ENCODE results near the gene PARP8. TPM values are rescaled to one million over a fixed set of nuclear protein-coding genes. Genes with fewer than 3 reads are reported as not detected.
"Not testable (repeated sequence)": the region's sequence is repeated elsewhere in the genome, so short reads cannot be mapped to it uniquely, and the experiment has no call there.

Gene PARP8, protein sequence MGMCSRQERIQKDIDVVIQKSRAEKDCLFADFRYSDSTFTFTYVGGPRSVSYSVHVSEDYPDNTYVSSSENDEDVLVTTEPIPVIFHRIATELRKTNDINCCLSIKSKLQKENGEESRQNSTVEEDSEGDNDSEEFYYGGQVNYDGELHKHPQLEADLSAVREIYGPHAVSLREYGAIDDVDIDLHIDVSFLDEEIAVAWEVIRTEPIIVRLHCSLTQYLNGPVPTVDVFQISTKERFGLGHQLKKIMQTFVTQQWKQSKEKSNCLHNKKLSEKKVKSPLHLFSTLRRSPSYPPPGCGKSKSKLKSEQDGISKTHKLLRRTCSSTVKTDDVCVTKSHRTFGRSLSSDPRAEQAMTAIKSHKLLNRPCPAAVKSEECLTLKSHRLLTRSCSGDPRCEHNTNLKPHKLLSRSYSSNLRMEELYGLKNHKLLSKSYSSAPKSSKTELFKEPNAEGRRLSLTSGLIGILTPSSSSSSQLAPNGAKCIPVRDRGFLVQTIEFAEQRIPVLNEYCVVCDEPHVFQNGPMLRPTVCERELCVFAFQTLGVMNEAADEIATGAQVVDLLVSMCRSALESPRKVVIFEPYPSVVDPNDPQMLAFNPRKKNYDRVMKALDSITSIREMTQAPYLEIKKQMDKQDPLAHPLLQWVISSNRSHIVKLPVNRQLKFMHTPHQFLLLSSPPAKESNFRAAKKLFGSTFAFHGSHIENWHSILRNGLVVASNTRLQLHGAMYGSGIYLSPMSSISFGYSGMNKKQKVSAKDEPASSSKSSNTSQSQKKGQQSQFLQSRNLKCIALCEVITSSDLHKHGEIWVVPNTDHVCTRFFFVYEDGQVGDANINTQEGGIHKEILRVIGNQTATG
- total RNA-seq, result 10 to 100 TPM; 12.0 to 34.7 (median 25.3) TPM

GRCh38 chr5:50666261-50667022 lies at the start of gene PARP8:
Gene PARP8, plus strand, starts transcription at chr5:50666637. Its CDS starts 459 bp downstream, at chr5:50667096.
- H3K27ac ChIP-seq, result peak within 1 kb of the TSS; percentile 94 to 99 (median 96)
- H3K27me3 ChIP-seq, result no peaks in the 10 kb centered on the region
- H3K4me1 ChIP-seq, result peaks cover 0 to 9% (median 2%) of the 10 kb centered on the region in 4 donors
- no peaks in the 10 kb centered on the region for H3K36me3 ChIP-seq
- DNase-seq, result peak; percentile 72 to 80 (median 75)
- no peak for TF ChIP-seq POLR2A (IDR thresholded peaks at IDR 0.05)
- TF ChIP-seq, protein P1, sequence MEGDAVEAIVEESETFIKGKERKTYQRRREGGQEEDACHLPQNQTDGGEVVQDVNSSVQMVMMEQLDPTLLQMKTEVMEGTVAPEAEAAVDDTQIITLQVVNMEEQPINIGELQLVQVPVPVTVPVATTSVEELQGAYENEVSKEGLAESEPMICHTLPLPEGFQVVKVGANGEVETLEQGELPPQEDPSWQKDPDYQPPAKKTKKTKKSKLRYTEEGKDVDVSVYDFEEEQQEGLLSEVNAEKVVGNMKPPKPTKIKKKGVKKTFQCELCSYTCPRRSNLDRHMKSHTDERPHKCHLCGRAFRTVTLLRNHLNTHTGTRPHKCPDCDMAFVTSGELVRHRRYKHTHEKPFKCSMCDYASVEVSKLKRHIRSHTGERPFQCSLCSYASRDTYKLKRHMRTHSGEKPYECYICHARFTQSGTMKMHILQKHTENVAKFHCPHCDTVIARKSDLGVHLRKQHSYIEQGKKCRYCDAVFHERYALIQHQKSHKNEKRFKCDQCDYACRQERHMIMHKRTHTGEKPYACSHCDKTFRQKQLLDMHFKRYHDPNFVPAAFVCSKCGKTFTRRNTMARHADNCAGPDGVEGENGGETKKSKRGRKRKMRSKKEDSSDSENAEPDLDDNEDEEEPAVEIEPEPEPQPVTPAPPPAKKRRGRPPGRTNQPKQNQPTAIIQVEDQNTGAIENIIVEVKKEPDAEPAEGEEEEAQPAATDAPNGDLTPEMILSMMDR (IDR thresholded peaks at IDR 0.05), result no peak
- peak within 1 kb of the TSS; percentile 84 to 99 (median 90) for H3K4me3 ChIP-seq
- H3K9me3 ChIP-seq, result no peaks in the 10 kb centered on the region

DNA sequence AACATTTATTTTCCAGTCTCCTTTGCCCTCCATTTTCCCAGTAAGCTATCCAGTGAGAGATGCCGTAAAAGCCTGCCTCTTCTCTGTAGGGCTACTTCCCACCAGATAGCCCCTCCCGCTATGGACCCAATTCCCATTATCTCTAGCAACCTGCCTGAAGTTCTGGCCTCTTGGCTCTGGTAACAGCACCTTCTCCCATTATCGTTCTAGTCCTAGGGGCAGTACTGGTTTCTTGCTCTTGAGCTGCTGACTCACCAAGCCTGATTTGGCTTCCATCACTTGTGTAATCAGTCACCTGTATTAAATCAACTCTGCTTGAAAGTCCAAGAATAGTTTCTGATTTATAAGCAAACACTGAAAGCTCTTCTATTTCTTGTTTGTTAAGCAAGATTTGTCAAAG lies 42.8 kb upstream of the PARP8 start:
- no peak for DNase-seq
- Histone ChIP-seq H3K4me1 (no peaks in the 10 kb centered on the region), H3K27me3 (no peaks in the 10 kb centered on the region), H3K4me3 (no peak overlapping the region), H3K36me3 (no peaks in the 10 kb centered on the region), H3K27ac (no peak overlapping the region), H3K9me3 (no peaks in the 10 kb centered on the region)
- no peak for TF ChIP-seq POLR2A (IDR thresholded peaks at IDR 0.05)
- TF ChIP-seq, protein P1 (IDR thresholded peaks at IDR 0.05), result no peak

DNA sequence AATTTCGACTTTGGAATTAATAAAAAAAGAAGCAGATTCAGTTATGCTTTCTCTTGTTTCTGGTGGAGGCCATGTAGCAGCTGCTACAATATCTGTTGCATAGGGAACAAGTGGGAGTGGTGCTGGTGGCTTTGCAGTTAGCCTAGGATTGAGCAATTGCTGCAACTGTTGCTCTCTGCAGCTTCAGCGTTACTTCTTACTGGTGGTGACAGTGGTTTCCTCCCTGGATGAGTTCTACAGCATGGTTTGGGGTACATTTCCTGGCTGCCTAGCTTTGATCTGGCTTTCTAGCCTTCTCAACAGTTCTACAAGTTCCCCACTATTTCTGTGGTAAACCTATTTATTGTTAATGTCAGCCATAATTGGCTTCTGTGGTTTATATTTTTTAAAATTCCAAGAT lies 31.6 kb upstream of the PARP8 start:
- DNase-seq, result peak in 2 of 3 donors; percentile 40 to 75
- H3K4me3 ChIP-seq, H3K9me3 ChIP-seq, H3K4me1 ChIP-seq, H3K36me3 ChIP-seq, H3K27me3 ChIP-seq: not testable (repeated sequence)
- H3K27ac ChIP-seq, result peak overlapping the region in 1 of 4 donors; percentile 49

GRCh38 chr5:50637576-50637975 lies 28.9 kb upstream of the PARP8 start:
- not testable (repeated sequence) for DNase-seq

GRCh38 chr5:50646591-50646990 lies 19.8 kb upstream of the PARP8 start:
- TF ChIP-seq, protein P1 (IDR thresholded peaks at IDR 0.05), result no peak
- no peak for TF ChIP-seq POLR2A (IDR thresholded peaks at IDR 0.05)
- Histone ChIP-seq H3K9me3 (no peaks in the 10 kb centered on the region), H3K4me3 (no peak overlapping the region), H3K27me3 (no peaks in the 10 kb centered on the region), H3K27ac (no peak overlapping the region), H3K36me3 (no peaks in the 10 kb centered on the region), H3K4me1 (no peaks in the 10 kb centered on the region)
- DNase-seq, result no peak

More at GRCh38 chr5:50637576-50637975, 28.9 kb upstream of the PARP8 start:
- H3K27me3 ChIP-seq, H3K36me3 ChIP-seq, H3K4me1 ChIP-seq, H3K4me3 ChIP-seq, H3K27ac ChIP-seq, H3K9me3 ChIP-seq: not testable (repeated sequence)

DNA sequence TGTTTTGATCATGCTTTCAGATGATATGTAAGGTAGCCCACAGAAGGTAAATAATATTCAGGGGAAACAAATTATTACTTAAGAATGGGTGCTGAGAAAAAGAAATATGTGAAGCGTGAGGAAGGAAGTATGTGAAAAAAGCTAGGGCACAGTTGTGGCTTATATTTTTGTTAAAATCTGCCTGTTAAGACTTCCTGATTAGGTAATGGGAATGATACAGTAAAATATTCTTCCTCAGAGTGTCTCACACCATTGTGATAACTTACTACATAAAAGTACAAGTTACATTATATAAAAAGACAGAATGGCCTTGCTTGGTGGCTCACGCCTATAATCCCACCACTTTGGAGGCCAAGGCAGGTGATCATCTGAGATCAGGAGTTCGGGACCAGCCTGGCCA lies 18.7 kb upstream of the PARP8 start:
- Histone ChIP-seq H3K4me3 (no peak overlapping the region), H3K27ac (no peak overlapping the region), H3K4me1 (no peaks in the 10 kb centered on the region), H3K9me3 (no peaks in the 10 kb centered on the region), H3K36me3 (no peaks in the 10 kb centered on the region), H3K27me3 (no peaks in the 10 kb centered on the region)
- DNase-seq, result no peak
- no peak for TF ChIP-seq POLR2A (IDR thresholded peaks at IDR 0.05)
- TF ChIP-seq, protein P1 (IDR thresholded peaks at IDR 0.05), result no peak

Data from Peyer's patch (tissue), 4 donors.